GM12878 (cell line): ENCODE results near the gene MTFR1L. TPM values are rescaled to one million over a fixed set of nuclear protein-coding genes. Genes with fewer than 3 reads are reported as not detected.

ENCODE experiments used
- ATF7 ChIP-seq: fragments of 450-650 bp; IDR thresholded peaks from 2 replicates; pipeline ENCODE4 v1.6.1; 2016; ENCODE audit warnings: low read depth, mild to moderate bottlenecking
- E4F1 ChIP-seq: fragments of 450-650 bp; IDR thresholded peaks from 2 replicates; pipeline ENCODE4 v1.6.1; 2018; ENCODE audit warnings: borderline replicate concordance, mild to moderate bottlenecking; ENCODE audit not compliant: partially characterized antibody
- EP300 ChIP-seq, 2 experiments: fragments of 150-350 bp in 1 of 2; IDR thresholded peaks; 2 replicates each; pipeline ENCODE4 v1.6.1; 2011 to 2012; ENCODE audit warnings: low read depth in 2 of 2, low read length in 2 of 2, borderline replicate concordance in 1 of 2, improper control_type of control experiment in 1 of 2, inconsistent platforms in 1 of 2; ENCODE audit not compliant: control insufficient read depth in 1 of 2
- IKZF1 ChIP-seq: fragments of 450-650 bp; conservative IDR thresholded peaks from 2 replicates; pipeline ENCODE4 v1.6.1; 2017; ENCODE audit warnings: antibody characterized with exemption, mild to moderate bottlenecking
- IKZF2 ChIP-seq, 2 experiments: fragments of 450-650 bp; IDR thresholded peaks; 2 replicates each; pipeline ENCODE4 v1.6.1; 2017; ENCODE audit warnings: mild to moderate bottlenecking in 2 of 2, moderate library complexity in 2 of 2
- IRF5 ChIP-seq: fragments of 450-650 bp; IDR thresholded peaks from 2 replicates; pipeline ENCODE4 v1.6.1; 2017; ENCODE audit warnings: borderline replicate concordance
- LARP7 ChIP-seq: fragments of 450-650 bp; IDR thresholded peaks from 2 replicates; pipeline ENCODE4 v1.6.1; 2017; ENCODE audit warnings: mild to moderate bottlenecking
- MEF2A ChIP-seq: IDR thresholded peaks from 2 replicates; pipeline ENCODE4 v1.6.1; 2011; ENCODE audit warnings: low read depth, mild to moderate bottlenecking, low read length, moderate library complexity; ENCODE audit not compliant: insufficient read depth
- MEF2B ChIP-seq: fragments of 450-650 bp; IDR thresholded peaks from 2 replicates; pipeline ENCODE4 v1.6.1; 2018; ENCODE audit warnings: mild to moderate bottlenecking, moderate library complexity; ENCODE audit not compliant: partially characterized antibody, poor library complexity, severe bottlenecking
- NBN ChIP-seq: fragments of 450-650 bp; IDR thresholded peaks from 2 replicates; pipeline ENCODE4 v1.6.1; 2016
- POLR2AphosphoS2 ChIP-seq: IDR thresholded peaks from 2 replicates; pipeline ENCODE4 v1.6.1; 2011; ENCODE audit warnings: low read depth, mild to moderate bottlenecking, low read length, improper control_type of control experiment, moderate library complexity
- POLR2AphosphoS5 ChIP-seq: IDR thresholded peaks from 2 replicates; pipeline ENCODE4 v1.6.1; 2011; ENCODE audit warnings: mild to moderate bottlenecking, low read length, inconsistent platforms
- SIN3A ChIP-seq: IDR thresholded peaks from 2 replicates; pipeline ENCODE4 v1.6.1; 2012; ENCODE audit warnings: low read depth, low read length, improper control_type of control experiment
- SMAD5 ChIP-seq: IDR thresholded peaks from 2 replicates; pipeline ENCODE4 v1.6.1; 2016; ENCODE audit warnings: antibody characterized with exemption, low read depth
- SMC3 ChIP-seq: IDR thresholded peaks from 2 replicates; pipeline ENCODE4 v1.6.1; 2011; ENCODE audit warnings: low read length, improper control_type of control experiment, borderline replicate concordance
- SP1 ChIP-seq: IDR thresholded peaks from one replicate; pipeline ENCODE4 v1.6.1; 2011; ENCODE audit warnings: low read depth, low read length
- STAT3 ChIP-seq: IDR thresholded peaks from 2 replicates; pipeline ENCODE4 v1.6.1; 2011; ENCODE audit warnings: low read depth, low read length, improper control_type of control experiment
- TCF12 ChIP-seq: IDR thresholded peaks from 2 replicates; pipeline ENCODE4 v1.6.1; 2011; ENCODE audit warnings: low read depth, mild to moderate bottlenecking, low read length
- ZNF274 ChIP-seq: IDR thresholded peaks from one replicate; pipeline ENCODE4 v1.8.0; 2011; ENCODE audit not compliant: insufficient read length, insufficient read depth
- polyA plus RNA-seq, 11 experiments: library from polyadenylated mRNA; depleted of rRNA in 4 of 11; unstranded in 6 of 11; stranded (reverse) in 5 of 11; fragments of >200 nt; fragmentation: Nextera tagmentation in 4 of 11; fragmentation: Illumina TruSeq in 1 of 11; extraction: Ambion mirVana in 4 of 11; extraction: Trizol in 1 of 11; gene quantifications; 1 replicate in 1 of 11; 2 replicates in 10 of 11; pipeline versions ENCODE4 v1.2.1 to v1.2.3, GENCODE V29; 2011 to 2016; ENCODE audit warnings: inconsistent platforms in 2 of 11, missing spikeins in 2 of 11, low read depth in 1 of 11
- total RNA-seq, 4 experiments: library from RNA; depleted of rRNA in 3 of 4; stranded (reverse); fragments of >200 nt in 3 of 4; fragmentation: Illumina TruSeq in 1 of 4; extraction: Trizol in 1 of 4; gene quantifications; 2 replicates each; pipeline versions ENCODE4 v1.2.1 to v1.2.3, GENCODE V29; 2013 to 2021

MTFR1L gene
- total and polyA plus RNA-seq, 10 of the 15 experiments (the other 5 are each of a cell fraction or from before 2014, with no cell fraction given) = 16.9 to 44.2 (median 30.3) TPM

DNA sequence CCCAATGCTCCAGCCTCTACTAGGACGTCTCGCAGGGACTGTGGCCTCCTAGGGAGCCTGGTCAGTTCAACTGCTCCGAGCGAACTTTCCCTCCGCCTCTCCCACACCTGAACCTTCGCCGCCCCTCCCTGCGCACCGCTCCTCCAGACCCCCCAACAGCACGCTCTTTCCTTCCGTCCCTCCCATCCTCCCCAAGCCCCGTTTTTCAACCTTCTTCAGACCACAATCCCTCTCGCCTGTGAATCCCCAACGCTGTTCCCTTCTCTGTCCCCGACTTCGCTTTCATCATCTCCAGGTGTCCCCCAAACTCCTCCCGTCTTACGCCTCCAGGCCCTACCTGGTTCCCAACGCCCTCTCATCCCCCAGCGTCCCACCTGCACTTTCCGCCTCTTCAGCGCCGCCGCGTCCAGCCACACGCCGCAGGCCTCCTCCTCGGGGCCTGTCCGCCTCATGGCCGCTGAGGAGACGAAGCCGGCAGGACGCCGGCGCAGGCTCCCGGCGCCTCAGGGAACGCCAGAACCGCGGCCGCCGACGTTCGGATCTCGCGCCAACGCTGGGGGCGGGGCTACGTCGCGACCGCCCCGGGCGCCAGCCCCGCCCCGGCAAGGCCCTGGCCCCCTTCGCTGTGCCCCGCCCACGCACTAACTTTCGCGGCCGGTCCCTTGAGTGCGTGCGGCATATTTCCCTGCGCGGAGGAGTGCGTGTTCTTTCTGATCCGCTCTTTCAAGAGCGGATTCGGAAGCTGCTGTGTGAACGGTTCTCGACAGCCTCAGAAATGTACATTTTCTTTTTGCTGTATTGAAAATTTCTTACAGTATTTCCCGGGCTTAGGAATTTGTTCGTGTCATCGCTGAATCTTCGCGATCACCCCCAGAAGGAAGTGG lies 39.4 kb downstream of the MTFR1L start, which contains the start of gene AUNIP (continued):
- TF ChIP-seq IKZF1 (peak; percentile 73), IRF5 (no peak), STAT3 (no peak), POLR2AphosphoS2 (peak; percentile 78), ZNF274 (no peak), LARP7 (peak; percentile 74; the same call in 1 of the 2 replicates), TCF12 (no peak), SMC3 (no peak), IKZF2 (IDR thresholded peaks at IDR 0.05) (peak; percentile 41 to 45; a peak in 2 of 4 replicates), NBN (peak; percentile 70), SIN3A (peak; percentile 98), POLR2AphosphoS5 (peak; percentile 90), MEF2A (0 out of 2 replicates have a peak, but pooled peaks have one; percentile 4), EP300 (IDR thresholded peaks at IDR 0.05; ENCODE audit: borderline replicate concordance in 1 of 2, control insufficient read depth in 1 of 2, low read depth in 2 of 2, low read length in 2 of 2) (no peak), SP1 (peak; percentile 68), SMAD5 (no peak; the same call in 1 of the 2 replicates), MEF2B (peak; percentile 71), E4F1 (no peak), ATF7 (peak; percentile 77)
